ENCODE measurements around the gene CIPC. TPM values are rescaled to one million over a fixed set of nuclear protein-coding genes. Genes with fewer than 3 reads are reported as not detected.

CIPC gene
- total RNA-seq, 1 donor from 2014 or later, result 43.2 TPM

DNA sequence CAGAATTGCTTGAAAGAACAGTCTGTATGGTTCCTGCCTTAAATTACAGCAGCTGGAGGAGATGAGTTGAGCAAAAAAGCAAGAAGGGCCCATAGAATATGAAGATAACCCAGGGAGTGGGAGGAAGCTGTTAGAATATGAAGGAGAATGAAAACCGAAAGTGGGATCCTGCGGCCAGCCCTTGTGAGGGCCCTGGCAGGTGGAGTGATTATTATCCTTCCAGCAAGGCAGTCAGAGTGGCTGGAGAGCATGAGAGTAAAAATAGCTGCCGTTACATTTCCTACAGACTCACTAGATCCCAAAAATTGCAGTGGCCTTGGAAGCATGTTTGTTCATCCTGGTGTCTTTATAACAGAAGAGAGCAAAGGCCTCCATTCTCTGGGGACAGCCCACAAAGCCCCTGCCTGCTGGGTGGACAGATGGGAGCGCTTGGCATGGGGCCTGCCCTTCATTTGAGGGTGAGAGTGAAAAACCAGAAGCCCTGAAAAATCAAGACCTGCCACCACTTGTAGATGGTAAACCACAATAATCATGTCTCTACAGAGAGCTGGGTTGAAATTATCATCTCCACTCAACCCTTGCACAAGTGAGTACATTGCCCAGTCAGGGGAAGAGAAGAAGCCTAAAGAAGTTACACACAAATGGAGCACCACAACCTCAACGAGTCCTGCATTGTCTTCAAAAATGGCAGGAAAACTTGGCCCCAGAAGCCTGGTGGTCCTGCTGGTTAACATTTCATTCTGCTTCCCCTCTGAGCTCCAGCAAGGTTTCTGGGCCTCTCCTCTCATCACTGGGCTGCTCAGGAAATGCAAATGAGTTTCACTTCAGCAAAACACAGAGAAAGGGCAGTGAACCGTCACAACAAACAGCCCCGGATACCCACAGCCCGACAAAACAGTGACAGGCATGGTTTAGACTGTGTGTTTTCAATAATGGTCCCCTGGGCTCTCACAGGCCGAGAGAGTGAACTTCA, 23.0 kb downstream of the CIPC start:
- H3K27ac ChIP-seq, result peak overlapping the region; percentile 29
- intact Hi-C loops (cut with DNase I), result no loop called here
- H3K4me3 ChIP-seq, result no peak overlapping the region
- H3K9me3 ChIP-seq, result no peaks in the 10 kb centered on the region
- no peak for DNase-seq (ENCODE audit: extremely low spot score in 2 of 2)
- H3K36me3 ChIP-seq, result peaks cover 0 to 6% of the 10 kb centered on the region in 2 donors
- H3K27me3 ChIP-seq, result no peaks in the 10 kb centered on the region
- peaks cover 46% of the 10 kb centered on the region for H3K4me1 ChIP-seq
- TF ChIP-seq, protein P1, sequence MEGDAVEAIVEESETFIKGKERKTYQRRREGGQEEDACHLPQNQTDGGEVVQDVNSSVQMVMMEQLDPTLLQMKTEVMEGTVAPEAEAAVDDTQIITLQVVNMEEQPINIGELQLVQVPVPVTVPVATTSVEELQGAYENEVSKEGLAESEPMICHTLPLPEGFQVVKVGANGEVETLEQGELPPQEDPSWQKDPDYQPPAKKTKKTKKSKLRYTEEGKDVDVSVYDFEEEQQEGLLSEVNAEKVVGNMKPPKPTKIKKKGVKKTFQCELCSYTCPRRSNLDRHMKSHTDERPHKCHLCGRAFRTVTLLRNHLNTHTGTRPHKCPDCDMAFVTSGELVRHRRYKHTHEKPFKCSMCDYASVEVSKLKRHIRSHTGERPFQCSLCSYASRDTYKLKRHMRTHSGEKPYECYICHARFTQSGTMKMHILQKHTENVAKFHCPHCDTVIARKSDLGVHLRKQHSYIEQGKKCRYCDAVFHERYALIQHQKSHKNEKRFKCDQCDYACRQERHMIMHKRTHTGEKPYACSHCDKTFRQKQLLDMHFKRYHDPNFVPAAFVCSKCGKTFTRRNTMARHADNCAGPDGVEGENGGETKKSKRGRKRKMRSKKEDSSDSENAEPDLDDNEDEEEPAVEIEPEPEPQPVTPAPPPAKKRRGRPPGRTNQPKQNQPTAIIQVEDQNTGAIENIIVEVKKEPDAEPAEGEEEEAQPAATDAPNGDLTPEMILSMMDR (IDR thresholded peaks at IDR 0.05), result no peak
- no peak for TF ChIP-seq POLR2AphosphoS5 (IDR thresholded peaks at IDR 0.05; ENCODE audit: insufficient read depth in 1 of 2, low read depth in 1 of 2)
- TF ChIP-seq POLR2A (IDR thresholded peaks at IDR 0.05), result no peak

DNA sequence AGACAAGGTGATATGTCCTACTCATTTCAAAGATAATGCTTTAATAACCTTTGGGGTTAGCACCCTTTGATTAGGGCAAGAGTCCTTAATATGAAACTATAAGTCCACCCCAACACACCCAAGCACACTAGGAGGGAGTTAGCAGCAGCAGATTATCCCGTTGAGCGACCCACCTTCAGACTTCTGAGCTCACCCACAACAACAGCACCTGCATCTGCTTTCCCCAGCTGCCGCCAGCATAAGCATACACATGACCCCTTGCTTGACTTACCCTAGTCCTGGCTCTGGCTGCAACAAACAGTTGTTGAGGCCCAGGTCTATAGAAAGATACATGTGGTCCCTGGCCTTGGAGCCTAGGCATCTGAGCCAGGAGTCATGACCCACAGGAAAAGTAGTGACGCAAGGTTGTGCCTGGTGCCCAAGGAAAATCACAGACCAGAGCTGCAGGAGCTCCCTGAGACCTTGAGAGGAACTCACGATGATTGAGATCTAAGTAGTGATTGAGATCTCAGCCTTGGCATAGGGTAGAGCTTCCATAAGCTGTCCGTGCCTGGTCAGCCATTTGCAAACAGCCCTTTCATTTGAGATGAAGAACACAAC, 24.6 kb downstream of the CIPC start:
- no peak for TF ChIP-seq POLR2AphosphoS5 (IDR thresholded peaks at IDR 0.05; ENCODE audit: insufficient read depth in 1 of 2, low read depth in 1 of 2)
- TF ChIP-seq POLR2A (IDR thresholded peaks at IDR 0.05), result no peak
- TF ChIP-seq, protein P1 (IDR thresholded peaks at IDR 0.05), result no peak
- Histone ChIP-seq H3K36me3 (peaks cover 0 to 6% of the 10 kb centered on the region in 2 donors), H3K27me3 (no peaks in the 10 kb centered on the region), H3K4me3 (no peak overlapping the region), H3K4me1 (peaks cover 41% of the 10 kb centered on the region), H3K9me3 (no peaks in the 10 kb centered on the region), H3K27ac (no peak overlapping the region)
- no peak for DNase-seq (ENCODE audit: extremely low spot score in 2 of 2)
- intact Hi-C loops (cut with DNase I), result no loop called here

DNA sequence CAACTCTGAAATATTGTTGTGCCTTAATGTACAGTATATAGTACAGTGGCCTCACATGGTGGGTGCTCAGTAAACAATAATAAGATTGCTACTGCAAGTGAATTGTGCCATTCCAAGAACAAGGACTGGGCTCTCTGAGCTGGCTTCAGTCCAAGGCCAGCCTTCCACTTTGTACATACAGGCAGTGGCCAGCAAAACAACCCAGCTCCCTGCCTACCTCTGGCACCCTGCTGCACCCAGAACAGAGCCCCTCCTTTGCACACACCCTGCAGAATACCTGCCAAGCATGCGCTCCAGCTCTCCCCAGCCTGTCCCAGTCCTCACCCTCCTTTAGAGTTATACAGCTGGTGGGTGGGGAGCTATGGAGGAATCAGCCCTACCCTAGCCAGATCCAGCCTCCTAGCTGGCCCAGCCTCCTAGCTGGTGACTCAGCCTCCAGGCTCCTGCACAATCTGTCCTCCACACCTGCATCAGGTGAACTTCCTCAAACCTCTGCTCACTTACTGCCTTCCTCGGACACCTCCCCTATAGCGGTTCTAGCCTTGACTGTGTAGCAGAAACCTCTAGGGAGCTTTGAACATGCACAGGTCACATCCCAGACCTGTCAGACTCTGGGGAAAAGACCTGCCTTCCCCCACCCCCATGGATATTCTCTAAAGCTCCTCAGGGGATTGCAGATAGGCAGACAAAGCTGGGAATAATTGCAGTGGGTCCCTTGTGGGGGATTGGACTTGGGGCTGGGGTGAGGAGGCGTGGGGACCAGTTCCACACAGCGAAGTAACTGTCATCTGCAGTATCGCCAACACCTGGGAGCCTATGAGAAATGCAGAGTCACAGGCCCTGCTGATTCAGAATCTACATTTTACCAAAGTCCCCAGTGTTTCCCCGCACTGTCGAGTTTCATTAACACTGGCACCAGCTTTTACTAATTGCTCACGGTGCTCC, 25.6 kb downstream of the CIPC start:
- Histone ChIP-seq H3K36me3 (peaks cover 0 to 1% of the 10 kb centered on the region in 2 donors), H3K27ac (peak overlapping the region; percentile 4), H3K4me1 (peaks cover 41% of the 10 kb centered on the region), H3K4me3 (no peak overlapping the region), H3K27me3 (no peaks in the 10 kb centered on the region), H3K9me3 (no peaks in the 10 kb centered on the region)
- intact Hi-C loops (cut with DNase I), result no loop called here
- TF ChIP-seq POLR2A (IDR thresholded peaks at IDR 0.05), result no peak
- peak; percentile 36 to 72 for TF ChIP-seq POLR2AphosphoS5 (IDR thresholded peaks at IDR 0.05; ENCODE audit: insufficient read depth in 1 of 2, low read depth in 1 of 2)
- DNase-seq (ENCODE audit: extremely low spot score in 2 of 2), result no peak

DNA sequence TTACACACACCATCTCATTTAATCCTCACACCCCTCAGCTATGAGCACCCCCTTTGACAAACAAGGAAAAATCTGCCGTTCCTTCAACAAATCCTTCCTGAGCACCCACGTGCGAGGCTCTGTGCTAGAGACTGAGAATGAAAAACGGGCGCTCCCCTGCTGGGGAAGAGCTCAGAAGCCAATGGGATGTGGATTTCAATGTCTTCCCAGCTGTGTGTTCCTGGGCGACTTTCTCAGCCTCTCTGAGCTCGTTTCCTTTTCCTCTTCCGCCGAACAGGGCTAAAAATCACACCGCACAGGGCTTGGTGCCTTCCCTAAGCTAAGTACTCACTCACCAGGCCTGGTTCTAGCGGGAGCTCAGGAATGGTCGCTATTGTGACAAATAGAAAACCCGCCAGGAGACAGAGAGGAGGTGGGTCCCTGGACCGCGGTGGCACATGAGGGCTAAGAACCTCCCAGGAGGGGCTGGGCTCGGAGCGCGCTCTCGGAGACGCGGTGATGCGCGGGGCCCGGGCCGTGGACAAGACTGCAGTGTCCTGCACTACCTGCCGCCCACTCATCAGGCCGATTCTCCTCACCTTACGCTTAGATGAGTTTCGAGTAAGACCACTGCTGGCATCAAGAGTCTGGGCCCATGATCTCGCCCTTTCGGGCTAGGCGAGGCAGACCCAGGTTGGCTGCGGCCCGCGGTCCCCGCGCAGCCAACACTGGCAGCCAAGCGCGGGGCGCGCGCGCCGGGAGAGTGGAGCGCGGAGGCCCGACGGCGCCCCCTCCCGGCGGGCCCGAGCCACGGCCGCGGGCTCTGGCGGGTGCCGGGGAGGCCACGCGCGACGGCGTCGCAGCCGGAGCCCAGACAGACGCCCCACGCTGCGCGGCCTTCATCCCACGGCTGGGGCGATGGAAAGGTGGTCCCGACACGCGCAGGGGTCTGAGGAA, 26.6 kb downstream of the CIPC start:
- Histone ChIP-seq H3K4me1 (peaks cover 41% of the 10 kb centered on the region), H3K27me3 (no peaks in the 10 kb centered on the region), H3K9me3 (no peaks in the 10 kb centered on the region), H3K27ac (peak overlapping the region; percentile 4), H3K36me3 (no peaks in the 10 kb centered on the region), H3K4me3 (peak overlapping the region; percentile 42 to 45)
- TF ChIP-seq POLR2AphosphoS5 (IDR thresholded peaks at IDR 0.05; ENCODE audit: insufficient read depth in 1 of 2, low read depth in 1 of 2), result no peak
- TF ChIP-seq, protein P1 (IDR thresholded peaks at IDR 0.05), result peak in 2 of 3 experiments; percentile 8 to 52
- no peak for DNase-seq (ENCODE audit: extremely low spot score in 2 of 2)
- intact Hi-C loops (cut with DNase I), result no loop called here
